DND-41 (cell line): Measurements from ENCODE around the gene GRHL3.

Experiments
- CTCF ChIP-seq: IDR thresholded peaks from 2 replicates; pipeline ENCODE4 v1.5.1; 2012; ENCODE audit warnings: borderline replicate concordance, low read length, moderate library complexity, mild to moderate bottlenecking; ENCODE audit not compliant: poor library complexity, severe bottlenecking; ENCODE audit errors: extremely low read depth
- EZH2 ChIP-seq: IDR thresholded peaks from 3 replicates; pipeline ENCODE4 v1.6.1; 2012; ENCODE audit warnings: borderline replicate concordance, low read depth, mild to moderate bottlenecking, moderate library complexity, low read length, inconsistent platforms; ENCODE audit not compliant: severe bottlenecking

DNA sequence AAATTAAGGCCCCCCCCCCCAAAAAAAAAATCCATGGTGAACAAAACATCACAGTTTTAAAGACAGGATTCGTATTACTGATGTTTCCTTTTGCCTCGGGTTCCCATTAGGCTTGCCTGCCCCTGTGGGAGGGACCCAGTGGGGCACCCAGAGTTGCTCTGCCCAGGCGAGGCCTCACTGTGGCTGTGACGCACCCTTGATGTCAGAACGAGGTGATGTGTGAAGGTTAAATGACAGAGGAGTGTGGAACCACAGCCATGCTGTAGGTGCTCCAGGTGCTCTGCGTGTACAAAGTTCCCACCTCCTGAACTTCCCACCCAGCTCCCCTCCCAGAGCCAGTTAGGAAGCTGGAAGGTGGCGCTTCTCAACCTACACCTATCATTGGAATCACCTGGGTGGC is 37.9 kb downstream of the GRHL3 start:
- TF ChIP-seq CTCF: no peak
- TF ChIP-seq EZH2: no peak
